NCI-H2196 treated with DMSO at 0.1 percent for 48 hours (cell line): ENCODE results near the gene ARHGEF3.
"Not testable (repeated sequence)": the region's sequence is repeated elsewhere in the genome, so short reads cannot be mapped to it uniquely, and the experiment has no call there.

Experiments
- DNase-seq: peaks from one replicate; lab custom pipeline; 2025; ENCODE audit not compliant: unreplicated experiment; lab: John Stamatoyannopoulos, UW

ARHGEF3 gene

DNA sequence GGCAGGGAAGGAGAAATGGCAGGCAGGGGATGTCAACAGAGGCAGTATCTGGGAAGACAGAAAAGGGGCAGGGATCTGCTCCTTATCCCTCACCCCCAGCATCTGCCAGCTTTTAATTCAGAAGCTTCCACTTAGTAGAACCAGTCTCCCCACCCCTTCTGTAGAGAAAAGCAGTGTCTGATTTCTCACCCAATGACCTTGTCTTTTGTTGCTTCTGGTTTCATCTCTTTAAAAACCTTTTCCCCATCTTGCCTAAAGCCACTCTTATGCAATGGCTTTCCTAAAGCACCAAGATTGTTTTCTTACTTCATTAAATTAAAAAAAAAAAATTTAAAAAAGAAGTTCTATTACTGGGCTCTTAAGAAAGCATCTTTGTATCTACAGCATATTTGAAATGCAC lies 27.8 kb downstream of the ARHGEF3 start:
- no peak for DNase-seq

DNA sequence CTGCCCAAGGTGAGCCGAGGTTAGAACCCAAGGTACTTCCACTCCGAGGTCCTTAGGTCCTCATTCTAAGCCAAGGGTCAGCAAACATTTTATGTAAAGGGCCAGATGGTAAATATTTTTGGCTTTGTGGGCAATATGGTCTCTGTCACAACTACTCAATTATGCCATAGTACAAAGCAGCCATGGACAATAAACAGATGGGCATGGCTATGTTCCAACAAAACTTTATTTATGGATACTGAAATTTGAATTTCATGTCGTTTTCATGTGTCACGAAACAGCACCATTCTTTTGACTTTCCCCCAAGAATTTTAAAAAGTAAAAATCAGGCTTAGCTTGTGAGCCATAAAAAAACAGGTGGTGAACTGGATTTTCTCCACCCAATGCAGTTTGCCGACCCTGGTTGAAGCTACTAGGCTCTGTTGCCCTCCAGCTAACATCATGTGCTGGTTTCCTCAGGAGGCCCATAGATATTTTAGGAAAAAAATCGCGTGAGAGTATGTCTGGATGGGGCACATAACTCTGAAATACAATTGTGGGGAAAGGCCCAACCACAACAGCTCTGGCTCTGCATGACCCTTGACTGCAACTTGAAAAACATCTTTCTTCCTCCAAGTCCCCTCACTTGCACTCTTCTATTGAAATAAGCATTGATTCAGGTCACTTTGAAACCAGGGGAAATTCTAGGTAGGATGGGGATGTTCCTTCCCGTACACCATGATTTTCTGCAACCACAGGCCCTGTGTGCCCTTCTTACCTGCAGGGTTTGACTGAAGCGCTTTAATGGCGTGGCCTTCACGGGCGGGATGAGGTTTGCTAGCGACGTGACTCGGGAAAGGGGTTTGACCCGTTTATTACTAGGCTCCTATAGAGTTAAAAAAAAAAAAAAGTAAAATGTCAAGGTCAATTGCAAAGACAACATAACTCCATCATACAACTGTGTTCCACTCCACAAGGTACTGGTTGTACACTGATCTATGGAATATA lies 28.5 kb downstream of the ARHGEF3 start:
- no peak for DNase-seq

DNA sequence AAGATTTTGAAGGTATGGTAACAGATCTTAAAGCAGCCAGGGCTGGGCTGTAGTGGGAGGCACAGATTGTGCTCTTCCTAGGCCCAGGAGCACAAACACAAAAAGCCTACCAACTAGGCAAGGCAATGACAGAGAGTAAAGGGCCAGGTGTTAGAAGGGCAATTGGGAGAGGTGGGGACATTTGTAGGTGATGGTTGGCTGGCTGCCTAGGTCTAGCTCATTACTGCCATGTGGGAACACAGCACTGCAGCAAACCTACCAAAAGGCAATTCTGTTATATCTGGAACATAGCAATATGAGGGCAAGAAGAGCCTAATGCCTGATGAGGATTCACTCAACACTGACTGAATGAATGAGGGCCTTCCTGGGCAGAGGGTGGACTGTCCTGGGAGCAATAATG lies 30.4 kb downstream of the ARHGEF3 start:
- DNase-seq: no peak

DNA sequence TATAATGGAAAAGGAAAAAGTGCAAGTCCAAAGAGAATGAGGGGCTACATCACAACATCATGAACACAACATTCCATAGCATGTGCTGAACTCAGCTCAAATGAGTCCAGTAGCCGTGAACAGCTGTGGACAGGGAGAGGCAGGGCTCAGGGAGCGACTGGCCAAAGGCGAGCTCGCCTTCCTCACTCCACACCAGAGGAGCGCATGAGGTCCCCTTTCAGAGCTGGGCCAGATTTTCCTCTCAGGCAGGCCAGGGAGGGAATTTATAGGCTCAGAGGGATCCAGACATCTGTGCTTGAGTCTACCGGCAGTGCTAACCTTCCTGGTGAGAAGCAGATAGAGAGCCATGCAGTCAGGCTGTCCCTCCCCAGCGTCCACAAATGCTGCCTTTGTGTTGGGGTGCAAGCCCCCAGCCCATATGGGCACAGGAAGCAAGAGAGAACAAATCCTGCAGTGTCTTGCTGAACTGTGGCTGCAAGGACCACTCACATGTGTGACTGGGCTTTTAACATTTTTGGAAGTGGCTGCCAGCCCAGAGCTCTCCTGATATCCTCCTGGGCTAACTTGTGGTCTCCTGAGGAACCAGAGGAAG lies 32.5 kb downstream of the ARHGEF3 start:
- DNase-seq: no peak

DNA sequence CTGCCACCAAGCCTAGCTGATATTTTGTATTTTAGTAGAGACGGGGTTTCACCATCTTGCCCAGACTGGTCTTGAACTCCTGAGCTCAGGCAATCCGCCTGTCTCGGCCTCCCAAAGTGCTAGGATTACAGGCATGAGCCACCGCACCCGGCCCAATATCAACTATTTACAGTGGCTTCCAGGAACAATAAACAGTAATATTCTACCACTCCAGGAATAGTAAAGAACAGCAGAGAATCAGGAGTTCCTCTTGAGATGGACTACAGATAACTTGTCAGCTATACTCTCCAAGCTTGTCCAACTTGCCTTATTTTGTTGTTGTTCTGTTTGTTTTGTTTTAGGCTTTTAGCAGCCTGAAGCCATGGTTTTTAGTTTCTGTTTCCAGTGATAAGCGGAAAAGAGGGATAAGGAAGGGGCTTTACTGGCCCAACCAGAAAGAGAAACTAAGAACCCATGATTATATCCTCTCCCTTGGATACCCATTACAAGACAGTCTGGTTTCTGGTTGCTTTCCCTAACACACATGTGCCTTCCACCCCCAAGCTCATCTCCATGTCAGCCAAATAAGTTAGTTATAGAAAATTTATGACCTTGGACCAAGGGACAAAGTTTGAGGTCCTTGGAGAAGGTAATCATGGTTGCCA lies 36.7 kb downstream of the ARHGEF3 start:
- DNase-seq: no peak

DNA sequence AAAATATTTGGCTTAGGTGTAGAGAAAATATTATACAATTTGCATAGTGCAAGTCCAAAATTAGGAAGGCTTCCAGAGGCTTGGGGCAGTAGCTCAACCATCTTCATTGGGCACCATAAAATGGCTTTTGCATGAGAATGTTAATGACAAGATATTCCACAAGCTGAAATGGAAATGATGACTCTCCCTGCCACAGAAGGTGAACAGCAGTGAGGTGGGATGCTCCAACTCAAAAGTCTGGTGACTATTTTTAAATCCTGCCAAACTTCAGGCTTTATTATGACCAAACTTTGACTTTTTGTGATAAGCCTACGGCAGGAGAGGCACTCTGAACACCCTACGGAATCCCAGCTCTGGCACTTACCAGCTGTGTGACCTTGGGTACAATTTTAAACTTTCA lies 37.6 kb downstream of the ARHGEF3 start:
- DNase-seq: no peak

DNA sequence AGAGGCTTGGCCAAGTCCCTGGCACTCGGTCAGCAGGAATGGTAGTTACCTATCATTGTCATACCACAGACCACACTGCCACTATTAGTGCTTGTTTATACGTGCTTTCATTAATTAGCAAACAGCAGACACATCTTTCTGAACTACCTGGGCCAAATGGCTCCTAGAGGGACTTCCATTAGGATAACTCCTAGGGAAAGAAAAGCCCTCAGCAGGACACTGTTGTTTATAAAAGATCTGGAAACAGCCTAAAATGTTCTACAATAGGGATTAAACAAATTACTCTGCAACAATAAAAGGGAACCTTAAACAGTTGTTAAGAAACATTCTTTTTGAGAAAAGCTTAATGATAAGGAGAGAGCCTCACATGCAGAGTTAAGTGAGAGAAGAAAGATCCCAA lies 38.5 kb downstream of the ARHGEF3 start:
- no peak for DNase-seq

DNA sequence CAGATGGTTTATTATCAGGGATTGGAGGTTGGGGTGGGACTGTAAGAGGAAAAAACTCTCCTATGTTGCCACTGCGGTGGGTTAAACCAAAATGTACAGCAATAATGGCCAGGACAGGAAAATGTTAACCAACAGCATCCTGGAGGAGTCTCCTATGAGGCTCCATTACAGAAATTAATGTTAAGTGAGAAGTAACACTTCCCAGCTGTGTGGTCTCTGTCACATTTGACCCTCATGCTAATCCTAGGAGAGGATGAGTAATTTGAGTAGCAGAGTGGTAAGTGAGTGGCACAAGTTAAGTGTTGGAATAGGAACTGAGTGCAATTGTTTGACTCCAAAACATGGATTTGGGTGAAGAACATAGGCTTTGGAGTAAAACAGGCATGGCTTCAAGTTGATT lies 39.0 kb downstream of the ARHGEF3 start:
- no peak for DNase-seq

DNA sequence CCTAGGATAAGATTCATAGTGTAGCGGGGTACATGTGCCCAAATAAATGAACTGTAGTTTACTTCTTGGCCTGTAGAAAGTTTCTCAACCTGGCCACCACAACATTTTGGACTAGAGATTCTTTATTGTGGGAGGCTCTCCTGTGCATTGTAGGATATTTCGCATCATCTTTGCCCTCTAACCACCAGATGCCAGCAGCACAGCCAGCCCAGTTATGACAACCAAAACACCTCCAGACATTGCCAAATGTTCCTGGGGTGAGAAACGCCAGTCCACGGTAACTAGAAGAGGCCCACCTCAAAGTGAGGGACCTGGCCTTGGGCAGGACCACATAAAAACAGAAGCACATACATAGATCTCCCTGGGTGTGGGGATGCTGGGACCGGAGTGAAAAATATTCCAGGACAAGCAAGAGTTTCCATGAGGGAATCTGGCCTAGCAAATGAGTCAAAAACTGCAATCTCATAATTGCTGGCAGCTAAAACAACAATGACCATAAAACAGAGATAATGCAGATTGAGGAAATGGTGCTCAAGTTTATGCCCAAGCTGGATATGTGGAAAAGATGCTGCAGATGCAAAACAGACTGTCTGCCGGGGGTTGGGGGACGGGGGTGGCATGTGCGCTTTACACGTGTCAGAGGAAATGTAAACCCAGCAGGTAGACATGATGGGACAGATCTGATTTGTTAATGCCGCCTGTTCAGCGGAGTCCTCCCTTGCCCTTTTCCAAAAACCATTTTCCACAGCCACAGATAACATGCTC lies 39.7 kb downstream of the ARHGEF3 start:
- DNase-seq: no peak

DNA sequence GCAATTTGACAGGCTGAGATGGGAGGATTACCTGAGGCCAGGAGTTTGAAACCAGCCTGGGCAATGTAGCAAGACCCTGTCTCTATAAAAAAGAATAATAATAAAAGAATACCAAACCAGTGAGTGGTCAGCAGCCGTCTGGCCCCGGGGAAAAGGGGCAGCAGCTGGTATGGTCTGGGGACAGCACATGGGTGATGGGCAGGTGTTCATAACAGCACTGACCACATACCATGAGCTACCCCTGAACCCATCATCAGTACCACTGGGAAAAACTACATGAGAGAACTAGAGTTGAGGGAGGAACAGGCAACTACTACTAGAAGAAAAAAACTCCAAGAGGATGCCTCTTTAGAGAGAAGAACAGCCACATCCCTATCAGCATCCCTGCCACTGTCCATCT lies 40.7 kb downstream of the ARHGEF3 start:
- DNase-seq: no peak

DNA sequence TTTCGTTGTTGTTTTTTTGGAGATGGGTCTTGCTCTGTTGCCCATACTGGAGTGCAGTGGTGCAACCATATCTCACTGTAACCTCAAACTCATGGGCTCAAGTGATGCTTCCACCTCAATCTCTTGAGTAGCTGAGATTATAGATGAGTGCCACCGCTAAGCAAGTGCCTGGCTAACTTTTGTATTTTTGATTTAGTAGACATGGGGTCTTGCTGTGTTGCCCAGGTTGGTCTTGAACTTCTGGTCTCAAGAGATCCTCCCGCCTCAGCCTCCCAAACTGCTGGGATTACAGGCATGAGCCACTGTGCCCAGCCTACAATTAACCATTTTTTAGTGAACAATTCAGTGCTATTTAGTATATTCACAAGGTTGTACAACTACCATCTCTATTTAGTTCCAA lies 42.2 kb downstream of the ARHGEF3 start:
- no peak for DNase-seq

DNA sequence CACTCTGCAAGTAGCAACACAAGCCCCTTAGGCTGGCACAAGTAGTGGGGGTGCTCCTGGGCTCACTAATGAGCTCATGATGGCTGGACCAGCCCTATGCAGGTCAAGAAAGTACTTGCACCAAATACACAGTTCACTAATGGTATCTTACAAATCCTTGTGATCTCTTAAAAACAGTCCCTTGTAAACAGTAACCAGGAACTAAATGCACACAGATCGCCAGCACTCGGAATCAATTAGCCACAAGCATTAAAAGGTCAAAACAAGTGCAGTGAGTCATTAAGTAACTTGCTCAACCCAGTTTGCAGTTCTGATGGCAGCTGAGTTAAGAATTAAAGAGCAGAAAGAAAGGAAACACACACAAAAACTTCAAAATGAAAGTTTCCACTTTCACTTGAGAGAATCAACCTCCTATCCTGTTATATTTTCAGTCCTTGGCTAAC lies 43.2 kb downstream of the ARHGEF3 start:
- no peak for DNase-seq

DNA sequence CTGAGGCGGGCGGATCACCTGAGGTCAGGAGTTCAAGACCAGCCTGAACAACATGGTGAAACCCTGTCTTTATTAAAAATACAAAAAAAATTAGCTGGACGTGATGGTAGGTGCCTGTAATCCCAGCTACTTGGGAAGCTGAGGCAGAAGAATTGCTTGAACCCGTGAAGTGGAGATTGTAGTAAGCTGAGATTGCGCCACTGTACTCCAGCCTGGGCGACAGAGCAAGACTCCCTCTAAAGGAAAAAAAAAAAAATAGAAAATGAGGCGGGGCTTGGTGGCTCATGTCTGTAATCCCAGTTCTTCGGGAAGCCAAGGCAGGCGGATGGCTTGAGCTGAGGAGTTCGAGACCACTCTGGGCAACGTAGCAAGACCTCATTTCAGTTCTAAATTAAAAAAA lies 43.7 kb downstream of the ARHGEF3 start:
- not testable (repeated sequence) for DNase-seq

DNA sequence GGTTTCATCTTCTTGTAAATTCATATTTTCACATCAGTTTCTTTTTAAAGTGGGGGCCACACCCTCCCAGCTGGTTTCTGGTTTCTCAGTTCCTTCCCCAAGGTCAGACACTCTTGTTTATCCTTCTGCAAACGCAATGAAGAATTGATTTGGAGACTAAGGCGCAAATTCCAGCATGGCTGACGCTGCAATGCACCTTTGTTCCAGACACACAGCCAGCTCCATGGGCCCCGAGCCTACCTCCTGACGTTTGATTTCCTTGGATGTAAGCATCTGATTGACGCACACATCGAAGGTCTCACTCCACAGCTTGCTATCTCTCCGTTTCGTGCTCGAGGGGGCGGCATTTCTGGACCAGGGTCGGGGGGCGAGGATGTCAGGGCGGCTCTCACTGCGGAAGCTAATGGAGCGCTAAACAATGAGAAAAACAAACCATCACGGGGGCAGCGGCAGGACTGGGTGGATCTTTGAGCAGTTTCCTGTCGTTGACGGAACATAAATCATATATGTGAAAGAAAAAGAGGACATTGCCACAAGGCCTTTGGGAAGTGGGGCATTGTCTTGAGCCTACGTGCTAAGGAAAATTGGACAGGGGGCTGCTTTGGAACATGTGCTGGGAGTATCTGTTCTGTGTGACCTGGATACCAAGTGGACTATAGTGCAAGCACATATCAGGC lies 46.9 kb downstream of the ARHGEF3 start:
- DNase-seq: no peak

DNA sequence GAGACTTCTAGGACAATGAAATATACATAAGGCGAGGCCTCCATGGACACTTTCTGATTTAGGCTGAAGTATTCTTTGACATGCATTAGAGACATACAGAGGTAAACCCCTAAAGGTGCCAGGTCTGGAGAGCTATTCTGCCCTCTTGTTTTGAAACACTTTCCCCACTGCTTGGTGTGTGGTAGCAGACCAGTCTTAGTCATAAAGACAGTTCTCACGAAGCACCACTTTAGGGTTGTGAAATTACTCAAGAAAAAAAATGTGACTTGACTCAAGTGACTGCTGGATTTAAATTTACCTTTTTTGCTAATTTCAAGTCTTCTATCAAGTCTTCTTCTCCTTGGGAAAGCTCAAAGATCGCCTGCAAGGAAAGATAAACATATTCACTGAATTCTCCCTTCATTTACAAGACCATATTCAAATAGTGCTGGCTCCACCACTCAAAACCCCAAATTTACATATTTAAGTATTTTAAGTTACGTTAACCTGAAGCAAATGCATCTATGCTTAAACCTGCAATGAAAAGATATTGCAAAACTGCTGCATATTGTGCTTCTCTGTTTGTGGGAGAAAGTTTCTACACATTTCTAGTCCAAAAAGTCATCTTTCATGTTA lies 48.4 kb downstream of the ARHGEF3 start:
- no peak for DNase-seq

DNA sequence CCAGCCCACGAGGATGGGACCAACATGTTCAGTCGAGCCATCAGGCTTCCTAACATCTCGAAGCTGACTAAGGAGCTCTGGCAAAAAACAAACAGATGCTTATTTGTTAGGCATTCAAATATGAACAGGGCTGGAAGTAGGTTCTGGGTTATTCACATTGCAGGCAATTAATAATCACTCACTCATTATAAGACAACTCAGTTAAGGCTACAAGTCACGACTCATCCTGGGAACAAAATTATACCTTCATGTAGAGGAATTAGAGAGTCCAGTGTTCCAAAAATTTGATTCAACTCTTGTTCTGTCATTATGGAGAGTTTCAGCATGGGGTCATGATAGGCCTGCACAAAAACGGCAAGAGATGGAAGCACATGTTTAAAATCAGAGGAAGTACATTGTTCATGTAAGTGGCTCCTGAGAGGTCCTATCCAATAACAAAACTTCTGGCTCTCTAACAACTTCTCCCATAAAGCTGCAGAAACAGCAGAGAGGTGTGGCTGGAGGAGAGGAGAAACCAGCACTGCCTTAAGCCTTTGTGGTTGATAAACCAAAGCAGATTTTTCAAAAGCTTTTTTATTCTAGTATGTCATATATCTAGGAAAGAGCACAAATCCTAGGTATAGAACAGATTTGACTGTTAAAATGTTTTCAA lies 50.6 kb downstream of the ARHGEF3 start:
- no peak for DNase-seq

DNA sequence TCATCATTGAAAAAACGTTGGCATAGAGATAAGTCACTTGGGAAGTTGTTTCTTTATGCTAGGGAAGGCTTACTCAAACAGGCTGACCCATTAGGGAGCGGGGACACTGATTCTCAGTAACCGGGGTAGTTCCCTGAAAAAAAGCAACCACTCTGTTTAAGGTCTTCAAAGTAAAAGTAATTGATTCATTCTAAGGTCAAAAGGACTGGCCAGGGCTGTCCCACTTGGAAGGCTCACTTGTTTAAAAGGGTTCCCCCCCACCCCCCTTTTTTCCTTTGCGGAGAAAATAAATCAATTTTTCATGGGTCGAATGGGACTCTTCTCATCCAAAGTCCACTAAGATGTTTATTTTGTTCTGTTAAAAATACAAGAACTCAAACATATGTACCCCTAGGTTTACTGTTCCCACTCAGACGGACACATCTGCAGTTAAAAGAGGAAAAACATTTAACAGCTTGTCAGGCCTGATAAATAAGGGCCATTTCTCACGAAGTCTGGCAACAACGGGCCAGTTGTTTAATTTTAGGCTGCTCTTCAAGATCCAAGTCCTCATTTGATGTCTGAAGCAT lies 53.0 kb downstream of the ARHGEF3 start:
- no peak for DNase-seq

DNA sequence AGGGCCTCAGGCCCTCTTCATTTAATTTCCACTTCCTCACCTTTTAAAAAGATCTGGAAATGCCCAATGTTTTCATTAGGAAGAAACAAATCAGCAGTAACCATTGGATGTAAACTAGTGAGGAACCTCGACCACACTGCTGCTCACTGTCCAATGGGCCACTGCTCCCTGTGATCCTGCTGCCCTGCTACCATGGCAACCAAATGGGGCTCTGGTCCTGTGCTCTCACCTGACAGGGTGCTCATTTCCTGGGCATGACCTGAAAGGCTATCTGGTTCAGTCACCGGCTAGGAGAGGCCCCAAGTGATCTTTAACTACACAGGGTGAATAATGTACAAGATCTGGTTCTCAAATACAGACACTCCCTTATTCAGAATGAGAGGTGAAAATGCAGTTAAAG lies 54.6 kb downstream of the ARHGEF3 start:
- DNase-seq: no peak

DNA sequence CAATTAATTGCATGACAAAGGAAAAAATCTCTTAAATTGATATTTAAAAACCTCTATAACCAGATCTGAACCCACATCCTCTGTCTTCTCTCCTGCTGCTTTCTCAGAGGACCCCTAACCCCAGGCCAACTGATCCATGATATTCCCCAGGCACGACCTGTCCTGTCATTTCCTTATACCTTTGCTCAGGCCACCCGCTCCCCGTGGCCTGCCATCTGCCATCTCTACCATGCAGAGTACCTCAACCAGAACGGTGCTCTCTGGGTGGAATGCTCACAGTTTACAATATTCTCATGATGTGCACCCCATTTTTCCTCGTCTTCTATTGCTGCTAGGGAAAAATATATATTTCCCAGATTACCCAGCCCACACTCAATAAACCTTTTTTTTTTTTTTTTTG lies 57.7 kb downstream of the ARHGEF3 start:
- no peak for DNase-seq
